GM12874 (cell line): ENCODE data around the gene TP53RK.

Source experiments
- CTCF ChIP-seq: IDR thresholded peaks from 2 replicates; pipeline ENCODE4 v1.5.1; 2011; ENCODE audit warnings: low read depth, mild to moderate bottlenecking, control low read depth, low read length, moderate library complexity; ENCODE audit not compliant: insufficient read depth

Gene TP53RK

GRCh38 chr20:46638898-46639274 is 50.4 kb downstream of the TP53RK start:
- no peak for TF ChIP-seq CTCF

GRCh38 chr20:46638134-46638897 is 50.9 kb downstream of the TP53RK start:
- no peak for TF ChIP-seq CTCF

- TF ChIP-seq CTCF = no peak
Observed at GRCh38 chr20:46637427-46638133, 51.7 kb downstream of the TP53RK start.

GRCh38 chr20:46637020-46637419 is 52.2 kb downstream of the TP53RK start:
- no peak for TF ChIP-seq CTCF

GRCh38 chr20:46636514-46636913 is 52.7 kb downstream of the TP53RK start:
- no peak for TF ChIP-seq CTCF

GRCh38 chr20:46635514-46636136 is 53.6 kb downstream of the TP53RK start:
- TF ChIP-seq CTCF = no peak

- no peak for TF ChIP-seq CTCF
Observed at GRCh38 chr20:46634528-46634927, 54.7 kb downstream of the TP53RK start.
